Gastroesophageal sphincter (tissue), 4 donors: ENCODE results near the gene MTA1. TPM values are rescaled to one million over a fixed set of nuclear protein-coding genes. Genes with fewer than 3 reads are reported as not detected.

Experiments used
- ATAC-seq: fragments of 150-250 bp; one replicate; pipeline ENCODE4 v1.9.1; 2016; ENCODE audit warnings: mild to moderate bottlenecking, moderate library complexity
- H3K27ac ChIP-seq, 4 donors: fragments of 200-600 bp; sonication (generic) in 3 of 4; 1 replicate in 3 of 4; 2 replicates in 1 of 4; pipeline ENCODE4 v1.5.1; 2016 to 2019
- H3K27me3 ChIP-seq: fragments of 200-600 bp; sonication (generic); one replicate; pipeline ENCODE4 v1.5.1; 2019
- H3K36me3 ChIP-seq, 2 donors: fragments of 200-600 bp; sonication (generic); one replicate each; pipeline ENCODE4 v1.5.1; 2019; ENCODE audit warnings: control low read depth in 1 of 2
- H3K4me1 ChIP-seq, 3 donors: fragments of 200-600 bp; sonication (generic); 1 replicate in 2 of 3; 2 replicates in 1 of 3; pipeline ENCODE4 v1.5.1; 2016 to 2019; ENCODE audit warnings: control low read depth in 2 of 3
- H3K4me3 ChIP-seq, 2 donors: fragments of 200-600 bp; sonication (generic); one replicate each; pipeline ENCODE4 v1.5.1; 2019; ENCODE audit warnings: mild to moderate bottlenecking in 1 of 2, moderate library complexity in 1 of 2
- H3K9me3 ChIP-seq, 3 donors: fragments of 200-600 bp; sonication (generic); one replicate each; pipeline ENCODE4 v1.5.1; 2017 to 2019; ENCODE audit warnings: control low read depth in 2 of 3
- EP300 ChIP-seq: sonication (generic); formaldehyde crosslinking; IDR thresholded peaks from one replicate; pipeline ENCODE4 v1.6.1; 2017; ENCODE audit warnings: antibody characterized with exemption, mild to moderate bottlenecking
- POLR2A ChIP-seq, 2 donors: fragments of 450-650 bp; IDR thresholded peaks; one replicate each; pipeline ENCODE4 v1.6.1; 2017; ENCODE audit warnings: antibody characterized with exemption in 2 of 2, mild to moderate bottlenecking in 2 of 2, moderate library complexity in 1 of 2
- POLR2AphosphoS5 ChIP-seq: sonication (generic); formaldehyde crosslinking; IDR thresholded peaks from one replicate; pipeline ENCODE4 v1.6.1; 2017; ENCODE audit warnings: antibody characterized with exemption
- WGBS, 2 donors: methylation state at CpG; one replicate each; pipeline ENCODE4 v1.1.5; 2018; ENCODE audit warnings: low coverage in 1 of 2; 5-methylcytosine and 5-hydroxymethylcytosine counted together
- total RNA-seq, 4 donors: library from RNA; depleted of rRNA; stranded (reverse); fragments of >200 nt; gene quantifications; one replicate each; pipeline ENCODE4 v1.1.0, GENCODE V29; 2016
- TF ChIP-seq, protein P1 (sequence below), 4 experiments: fragments of 200-600 bp in 2 of 4; fragments of 450-650 bp in 2 of 4; sonication (generic) in 1 of 4; IDR thresholded peaks; one replicate each; pipeline ENCODE4 v1.5.1; 2017 to 2019; ENCODE audit warnings: antibody characterized with exemption in 4 of 4, mild to moderate bottlenecking in 2 of 4, moderate library complexity in 2 of 4

MTA1 gene
- total RNA-seq, 4 donors from 2014 or later, result 48.0 to 83.5 (median 58.7) TPM

DNA sequence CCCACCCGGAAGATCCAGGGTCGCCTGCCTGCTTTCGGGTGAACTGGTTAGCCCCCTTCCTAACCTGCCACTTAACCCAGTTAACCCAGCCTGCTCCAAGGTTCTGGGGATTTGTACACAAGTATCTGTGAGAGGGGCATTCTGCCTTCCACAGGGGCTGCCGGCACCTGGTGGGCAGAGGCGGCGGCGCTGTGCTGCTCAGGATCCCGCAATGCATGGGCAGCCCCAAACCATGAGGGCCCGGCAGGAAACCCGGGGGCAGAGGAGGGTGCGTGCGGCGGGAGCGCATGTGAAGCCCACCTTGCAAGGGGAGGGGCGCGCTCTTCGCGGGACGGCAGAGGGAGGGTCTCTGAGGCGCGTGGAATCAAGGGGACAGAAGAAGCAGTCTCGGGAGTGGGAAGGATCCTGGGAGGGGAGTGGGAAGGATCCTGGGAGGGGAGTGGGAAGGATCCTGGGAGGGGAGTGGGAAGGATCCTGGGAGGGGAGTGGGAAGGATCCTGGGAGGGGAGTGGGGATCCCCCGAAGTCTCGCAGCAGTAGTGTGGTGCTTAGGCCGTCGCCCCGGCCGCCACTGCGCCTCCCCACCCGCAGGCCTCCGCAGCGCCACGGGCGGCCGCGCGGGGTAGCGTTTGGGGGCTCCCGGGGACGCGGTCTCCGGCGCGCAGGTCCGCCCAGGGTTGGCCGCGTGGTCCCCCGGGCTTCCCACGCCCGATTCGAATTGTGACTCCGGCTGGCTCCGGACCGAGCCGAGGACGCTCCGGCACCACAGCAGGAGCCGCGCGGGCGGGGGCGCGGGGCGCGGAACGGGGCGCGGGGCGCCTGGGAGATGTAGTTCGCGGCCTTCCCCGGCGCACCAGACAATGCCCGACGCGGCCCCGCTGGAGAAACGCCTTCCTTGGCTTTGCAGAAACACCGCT, 4.9 kb upstream of the MTA1 start:
- H3K4me3 ChIP-seq, result peak overlapping the region; percentile 27 to 62
- whole genome bisulfite sequencing, 2 donors, result 0 to 16% methylated on average over 6 to 30 of the region's 79 CpGs
- H3K9me3 ChIP-seq, result no peaks in the 10 kb centered on the region
- TF ChIP-seq POLR2A (IDR thresholded peaks at IDR 0.05) (peak in 1 of 2 donors; percentile 14), POLR2AphosphoS5 (no peak)
- TF ChIP-seq, protein P1, sequence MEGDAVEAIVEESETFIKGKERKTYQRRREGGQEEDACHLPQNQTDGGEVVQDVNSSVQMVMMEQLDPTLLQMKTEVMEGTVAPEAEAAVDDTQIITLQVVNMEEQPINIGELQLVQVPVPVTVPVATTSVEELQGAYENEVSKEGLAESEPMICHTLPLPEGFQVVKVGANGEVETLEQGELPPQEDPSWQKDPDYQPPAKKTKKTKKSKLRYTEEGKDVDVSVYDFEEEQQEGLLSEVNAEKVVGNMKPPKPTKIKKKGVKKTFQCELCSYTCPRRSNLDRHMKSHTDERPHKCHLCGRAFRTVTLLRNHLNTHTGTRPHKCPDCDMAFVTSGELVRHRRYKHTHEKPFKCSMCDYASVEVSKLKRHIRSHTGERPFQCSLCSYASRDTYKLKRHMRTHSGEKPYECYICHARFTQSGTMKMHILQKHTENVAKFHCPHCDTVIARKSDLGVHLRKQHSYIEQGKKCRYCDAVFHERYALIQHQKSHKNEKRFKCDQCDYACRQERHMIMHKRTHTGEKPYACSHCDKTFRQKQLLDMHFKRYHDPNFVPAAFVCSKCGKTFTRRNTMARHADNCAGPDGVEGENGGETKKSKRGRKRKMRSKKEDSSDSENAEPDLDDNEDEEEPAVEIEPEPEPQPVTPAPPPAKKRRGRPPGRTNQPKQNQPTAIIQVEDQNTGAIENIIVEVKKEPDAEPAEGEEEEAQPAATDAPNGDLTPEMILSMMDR (IDR thresholded peaks at IDR 0.05), result peak in 3 of 4 experiments; percentile 85 to 88 (median 86)
- H3K27me3 ChIP-seq, result peaks cover 39% of the 10 kb centered on the region
- peak; percentile 85 for ATAC-seq
- peaks cover 0 to 49% (median 19%) of the 10 kb centered on the region in 3 donors for H3K4me1 ChIP-seq
- H3K27ac ChIP-seq, result peak overlapping the region; percentile 1 to 85 (median 82)
- H3K36me3 ChIP-seq, result no peaks in the 10 kb centered on the region

DNA sequence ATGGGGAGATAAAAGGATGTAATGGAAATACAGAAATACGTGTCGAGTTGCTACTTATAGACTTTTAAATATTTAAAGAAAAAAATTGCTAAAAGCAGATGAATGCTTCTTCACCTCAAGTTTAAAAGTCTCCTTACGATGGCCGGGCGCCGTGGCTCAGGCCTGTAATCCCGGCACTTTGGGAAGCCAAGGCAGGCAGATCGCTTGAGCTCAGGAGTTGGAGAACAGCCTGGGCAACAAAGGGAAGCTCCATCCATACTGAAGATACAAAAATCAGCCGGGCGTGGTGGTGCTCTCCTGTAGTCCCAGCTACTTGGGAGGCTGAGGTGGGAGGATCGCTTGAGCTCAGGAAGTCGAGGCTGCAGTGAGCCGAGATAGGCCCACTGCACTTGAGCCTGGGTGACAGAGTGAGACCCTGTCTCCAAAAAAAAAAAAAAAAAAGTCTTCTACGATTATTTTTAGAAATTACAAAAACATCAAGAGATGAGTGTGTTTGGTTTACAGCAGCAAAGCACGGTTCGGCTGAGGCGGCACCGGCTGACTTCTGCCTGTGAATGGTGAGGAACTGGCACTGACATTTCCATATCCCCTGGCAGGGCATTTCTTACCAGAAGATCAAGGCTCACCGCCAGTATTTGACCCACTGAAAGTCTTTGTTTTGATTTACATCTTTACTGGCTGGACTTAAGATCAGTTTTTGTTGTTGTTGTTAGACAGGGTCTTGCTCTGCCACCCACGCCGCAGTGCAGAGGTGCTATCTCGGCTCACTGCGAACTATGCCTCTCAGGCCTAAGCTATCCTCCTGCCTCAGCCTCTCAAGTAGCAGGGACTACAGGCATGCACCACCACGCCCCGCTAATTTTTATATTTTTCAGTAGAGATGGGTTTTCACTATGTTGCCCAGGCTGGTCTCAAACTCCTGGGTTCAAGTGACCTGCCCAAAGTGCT, 3.9 kb upstream of the MTA1 start:
- no peak for TF ChIP-seq EP300
- TF ChIP-seq POLR2A (IDR thresholded peaks at IDR 0.05), result no peak
- TF ChIP-seq, protein P1 (IDR thresholded peaks at IDR 0.05), result no peak
- no peak for TF ChIP-seq POLR2AphosphoS5
- Histone ChIP-seq H3K36me3 (no peaks in the 10 kb centered on the region), H3K27me3 (peaks cover 29% of the 10 kb centered on the region), H3K9me3 (no peaks in the 10 kb centered on the region), H3K4me3 (peak overlapping the region in 1 of 2 donors; percentile 62), H3K4me1 (peaks cover 0 to 53% (median 21%) of the 10 kb centered on the region in 3 donors), H3K27ac (peak overlapping the region in 3 of 4 donors; percentile 82 to 85 (median 83))
- WGBS, 2 donors, result 65 to 81% methylated on average over 8 to 24 of the region's 25 CpGs
- no peak for ATAC-seq

DNA sequence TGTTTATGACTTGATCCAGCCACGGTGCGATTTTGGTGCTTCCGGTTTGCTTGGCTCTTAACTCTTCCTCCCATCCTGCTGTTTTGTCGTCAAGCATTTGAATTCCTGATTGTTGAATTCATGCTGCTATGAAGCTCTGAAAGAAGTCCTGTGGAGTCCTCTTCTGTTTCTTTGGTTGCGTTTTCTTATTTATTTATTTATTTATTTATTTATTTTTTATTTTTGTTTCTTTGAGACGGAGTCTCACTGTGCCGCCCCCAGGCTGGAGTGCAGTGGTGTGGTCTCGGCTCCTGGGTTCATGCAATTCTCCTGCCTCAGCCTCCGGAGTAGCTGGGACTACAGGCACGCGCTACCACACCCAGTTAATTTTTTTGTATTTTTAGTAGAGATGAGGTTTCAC, 3.0 kb upstream of the MTA1 start:
- no peaks in the 10 kb centered on the region for H3K9me3 ChIP-seq
- no peak overlapping the region for H3K27ac ChIP-seq
- H3K4me3 ChIP-seq, result no peak overlapping the region
- no peak for ATAC-seq
- H3K4me1 ChIP-seq, result peaks cover 0 to 53% (median 25%) of the 10 kb centered on the region in 3 donors
- WGBS, 2 donors, result 91 to 92% methylated on average over 8 to 9 of the region's 11 CpGs
- peaks cover 19% of the 10 kb centered on the region for H3K27me3 ChIP-seq
- no peaks in the 10 kb centered on the region for H3K36me3 ChIP-seq
- TF ChIP-seq POLR2A (IDR thresholded peaks at IDR 0.05), result no peak
- TF ChIP-seq EP300, result no peak
- TF ChIP-seq, protein P1 (IDR thresholded peaks at IDR 0.05), result no peak
- TF ChIP-seq POLR2AphosphoS5, result no peak

DNA sequence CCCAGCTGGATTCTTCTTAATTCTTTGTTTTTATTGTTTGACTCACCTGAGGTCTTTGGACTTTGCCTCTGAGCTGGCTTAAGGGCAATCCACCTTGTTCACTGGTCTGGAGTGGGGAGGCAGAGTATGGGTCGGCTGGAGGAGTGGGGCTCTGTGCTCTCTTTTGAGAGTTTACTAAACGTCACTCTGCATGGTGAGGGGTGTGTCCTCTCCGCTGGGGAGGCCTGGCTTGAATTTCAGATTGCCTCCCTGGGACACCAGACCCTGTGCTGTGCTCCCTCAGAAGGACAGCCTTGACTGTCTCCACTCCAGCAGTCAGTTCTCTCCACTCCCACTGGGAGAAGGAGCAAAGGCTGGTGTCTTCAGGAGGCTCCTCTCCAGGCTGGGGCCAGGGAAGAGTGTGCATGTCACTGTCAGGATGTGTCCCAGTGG, 1.9 kb upstream of the MTA1 start:
- Histone ChIP-seq H3K4me3 (no peak overlapping the region), H3K9me3 (no peaks in the 10 kb centered on the region), H3K4me1 (peaks cover 0 to 58% (median 31%) of the 10 kb centered on the region in 3 donors), H3K36me3 (no peaks in the 10 kb centered on the region), H3K27ac (no peak overlapping the region), H3K27me3 (peaks cover 9% of the 10 kb centered on the region)
- ATAC-seq, result no peak
- TF ChIP-seq, protein P1 (IDR thresholded peaks at IDR 0.05), result no peak
- no peak for TF ChIP-seq EP300
- no peak for TF ChIP-seq POLR2A (IDR thresholded peaks at IDR 0.05)
- no CpG with 5 or more reads among the region's 3 CpGs for WGBS, 2 donors
